ENCODE results near the gene LMX1B. TPM values are rescaled to one million over a fixed set of nuclear protein-coding genes. Genes with fewer than 3 reads are reported as not detected.

The LMX1B gene
- polyA plus RNA-seq, 2 donors: 0.01 to 0.02 TPM

DNA sequence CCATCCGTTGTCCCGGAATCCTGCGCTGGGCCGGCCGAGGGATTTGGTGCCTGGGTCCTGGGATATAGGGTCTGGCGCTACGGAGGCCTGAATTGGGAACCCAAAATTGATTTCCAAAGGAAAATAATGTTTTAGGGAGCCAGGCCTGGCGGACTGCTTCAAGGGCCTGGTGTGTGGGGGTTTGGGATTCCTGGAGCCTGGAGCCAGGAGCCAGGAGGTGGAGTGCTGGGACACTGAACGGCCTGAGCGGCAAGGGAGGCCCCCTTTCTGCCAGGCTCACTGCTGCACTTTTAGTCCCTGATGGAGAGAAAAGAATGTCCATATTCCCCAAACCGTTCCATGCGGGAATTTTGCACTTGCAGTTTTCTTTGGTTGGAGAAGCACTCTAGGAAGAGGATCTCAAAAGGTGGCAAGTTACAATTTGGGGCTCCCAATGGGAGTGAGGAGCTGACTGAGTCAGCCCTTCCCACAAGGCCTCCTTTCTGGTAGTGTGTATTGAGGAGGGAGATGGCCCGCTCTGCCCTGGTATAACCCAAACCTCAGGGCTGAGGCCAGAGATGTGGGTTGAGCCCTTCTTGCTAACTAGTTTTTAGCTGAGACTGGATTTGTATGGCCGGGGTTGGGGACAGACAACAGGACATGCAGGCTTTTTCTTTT is 2.2 kb downstream of the LMX1B start:
- H3K27me3 ChIP-seq (ENCODE audit: control insufficient read depth in 1 of 2, insufficient read depth in 2 of 2, low read length in 2 of 2): peaks cover 26 to 49% of the 10 kb centered on the region in 2 donors
- H3K9me3 ChIP-seq (ENCODE audit: control insufficient read depth in 2 of 2, insufficient read depth in 1 of 2, low read depth in 1 of 2, low read length in 1 of 2): peaks cover 0 to 4% of the 10 kb centered on the region in 2 donors
- H3K27ac ChIP-seq (ENCODE audit: low read depth in 2 of 2, low read length in 1 of 2): no peak overlapping the region
- no peaks in the 10 kb centered on the region for H3K36me3 ChIP-seq (ENCODE audit: control insufficient read depth in 2 of 2, insufficient read depth in 2 of 2, low read length in 1 of 2)
- peaks cover 20 to 22% of the 10 kb centered on the region in 2 donors for H3K4me1 ChIP-seq (ENCODE audit: control insufficient read depth in 2 of 2, insufficient read depth in 2 of 2, low read length in 1 of 2)
- no peak overlapping the region for H3K4me3 ChIP-seq (ENCODE audit: low read depth in 1 of 2, low read length in 2 of 2)
- 53 to 71% methylated on average over 14 of the region's 14 CpGs for WGBS, 2 donors

DNA sequence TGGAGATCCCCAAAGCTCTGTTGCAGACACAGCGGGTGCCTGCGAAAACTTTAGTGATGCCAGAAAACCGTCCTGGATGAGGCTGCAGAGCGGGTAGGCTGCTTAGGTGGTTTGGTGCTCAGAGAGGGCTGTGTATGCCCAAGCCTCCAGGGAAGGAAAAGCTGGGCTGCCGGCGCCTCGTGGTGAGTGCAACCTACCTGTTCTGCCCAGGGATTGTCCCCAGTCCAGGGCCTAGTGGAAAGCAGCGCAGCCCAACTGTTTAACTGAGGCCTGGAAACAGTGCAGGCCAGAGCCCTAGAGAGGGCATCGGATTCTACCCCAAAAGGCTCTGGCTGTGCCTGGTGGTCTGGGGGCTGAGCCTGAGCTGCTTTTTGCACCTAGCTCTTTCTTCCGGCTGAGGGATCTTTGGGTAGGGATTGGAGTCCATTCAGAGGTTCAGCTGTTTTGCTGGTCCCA is 2.8 kb downstream of the LMX1B start:
- Histone ChIP-seq H3K9me3 (ENCODE audit: control insufficient read depth in 2 of 2, insufficient read depth in 1 of 2, low read depth in 1 of 2, low read length in 1 of 2) (peaks cover 0 to 4% of the 10 kb centered on the region in 2 donors), H3K27me3 (ENCODE audit: control insufficient read depth in 1 of 2, insufficient read depth in 2 of 2, low read length in 2 of 2) (peaks cover 22 to 48% of the 10 kb centered on the region in 2 donors), H3K4me1 (ENCODE audit: control insufficient read depth in 2 of 2, insufficient read depth in 2 of 2, low read length in 1 of 2) (peaks cover 16 to 20% of the 10 kb centered on the region in 2 donors), H3K36me3 (ENCODE audit: control insufficient read depth in 2 of 2, insufficient read depth in 2 of 2, low read length in 1 of 2) (no peaks in the 10 kb centered on the region), H3K4me3 (ENCODE audit: low read depth in 1 of 2, low read length in 2 of 2) (no peak overlapping the region), H3K27ac (ENCODE audit: low read depth in 2 of 2, low read length in 1 of 2) (no peak overlapping the region)
- WGBS, 2 donors: 82% methylated on average over 10 of the region's 10 CpGs

DNA sequence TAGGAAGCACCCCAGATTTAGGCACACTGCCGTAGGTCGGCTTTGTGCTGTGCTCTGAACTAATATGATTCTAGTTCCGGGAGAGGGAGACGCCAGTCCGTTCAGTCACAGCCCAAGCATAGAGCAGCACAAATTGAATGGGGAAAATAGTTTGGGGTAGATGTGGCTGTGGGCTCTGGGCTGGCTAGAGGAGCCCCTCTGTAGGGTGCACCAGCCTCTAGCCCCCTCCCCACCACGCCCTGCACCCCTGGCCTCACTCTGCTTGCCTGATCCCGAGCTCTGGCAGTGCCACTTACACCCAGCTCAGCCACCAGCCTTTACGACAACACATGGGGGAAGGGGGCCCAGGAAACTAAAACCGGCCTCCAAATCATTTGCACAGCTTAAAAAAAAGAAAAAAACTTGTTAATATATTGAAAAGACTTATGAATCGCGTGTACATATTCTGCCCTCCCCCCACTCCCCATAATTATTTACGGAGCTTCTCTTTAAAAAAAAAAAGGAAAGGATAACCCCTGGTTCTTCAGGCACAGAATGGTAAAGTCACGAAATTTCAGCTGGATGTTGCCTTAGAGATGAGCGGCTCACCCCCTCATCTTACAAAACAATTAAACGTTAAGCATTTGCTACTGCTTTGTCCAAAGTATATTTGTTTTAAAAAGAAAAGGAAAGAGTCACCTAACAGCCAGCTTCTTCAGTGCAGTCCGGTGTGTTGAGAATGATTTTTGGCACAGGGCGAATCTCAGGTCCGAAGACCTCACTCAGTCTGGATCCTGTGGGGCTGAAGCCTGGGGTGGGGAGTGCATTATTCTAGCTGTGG is 3.5 kb downstream of the LMX1B start:
- Histone ChIP-seq H3K36me3 (ENCODE audit: control insufficient read depth in 2 of 2, insufficient read depth in 2 of 2, low read length in 1 of 2) (no peaks in the 10 kb centered on the region), H3K4me3 (ENCODE audit: low read depth in 1 of 2, low read length in 2 of 2) (no peak overlapping the region), H3K27me3 (ENCODE audit: control insufficient read depth in 1 of 2, insufficient read depth in 2 of 2, low read length in 2 of 2) (peaks cover 22 to 42% of the 10 kb centered on the region in 2 donors), H3K4me1 (ENCODE audit: control insufficient read depth in 2 of 2, insufficient read depth in 2 of 2, low read length in 1 of 2) (peaks cover 12 to 18% of the 10 kb centered on the region in 2 donors), H3K27ac (ENCODE audit: low read depth in 2 of 2, low read length in 1 of 2) (no peak overlapping the region), H3K9me3 (ENCODE audit: control insufficient read depth in 2 of 2, insufficient read depth in 1 of 2, low read depth in 1 of 2, low read length in 1 of 2) (peaks cover 0 to 4% of the 10 kb centered on the region in 2 donors)
- 63 to 64% methylated on average over 18 of the region's 18 CpGs for WGBS, 2 donors

DNA sequence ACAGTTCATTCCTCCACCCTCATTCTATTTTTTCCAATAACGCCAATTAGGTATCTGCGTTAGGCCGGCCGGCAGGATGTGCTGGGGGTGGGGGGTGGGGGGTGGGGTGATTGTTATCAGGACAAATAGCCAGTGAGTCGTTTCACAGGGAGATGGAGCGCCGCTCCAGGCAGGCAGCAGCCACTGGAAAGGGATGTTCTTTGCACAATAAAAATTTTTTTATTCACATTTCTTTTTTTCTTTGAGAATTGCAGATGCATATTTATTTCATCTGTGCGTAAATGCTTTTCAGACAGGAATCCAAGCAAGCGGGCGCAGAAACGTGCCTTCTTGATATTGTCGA is 4.1 kb downstream of the LMX1B start:
- WGBS, 2 donors: 47 to 50% methylated on average over 12 of the region's 12 CpGs
- peaks cover 0 to 4% of the 10 kb centered on the region in 2 donors for H3K9me3 ChIP-seq (ENCODE audit: control insufficient read depth in 2 of 2, insufficient read depth in 1 of 2, low read depth in 1 of 2, low read length in 1 of 2)
- H3K4me3 ChIP-seq (ENCODE audit: low read depth in 1 of 2, low read length in 2 of 2): no peak overlapping the region
- H3K36me3 ChIP-seq (ENCODE audit: control insufficient read depth in 2 of 2, insufficient read depth in 2 of 2, low read length in 1 of 2): no peaks in the 10 kb centered on the region
- H3K27ac ChIP-seq (ENCODE audit: low read depth in 2 of 2, low read length in 1 of 2): no peak overlapping the region
- peaks cover 24 to 41% of the 10 kb centered on the region in 2 donors for H3K27me3 ChIP-seq (ENCODE audit: control insufficient read depth in 1 of 2, insufficient read depth in 2 of 2, low read length in 2 of 2)
- peaks cover 11 to 14% of the 10 kb centered on the region in 2 donors for H3K4me1 ChIP-seq (ENCODE audit: control insufficient read depth in 2 of 2, insufficient read depth in 2 of 2, low read length in 1 of 2)

DNA sequence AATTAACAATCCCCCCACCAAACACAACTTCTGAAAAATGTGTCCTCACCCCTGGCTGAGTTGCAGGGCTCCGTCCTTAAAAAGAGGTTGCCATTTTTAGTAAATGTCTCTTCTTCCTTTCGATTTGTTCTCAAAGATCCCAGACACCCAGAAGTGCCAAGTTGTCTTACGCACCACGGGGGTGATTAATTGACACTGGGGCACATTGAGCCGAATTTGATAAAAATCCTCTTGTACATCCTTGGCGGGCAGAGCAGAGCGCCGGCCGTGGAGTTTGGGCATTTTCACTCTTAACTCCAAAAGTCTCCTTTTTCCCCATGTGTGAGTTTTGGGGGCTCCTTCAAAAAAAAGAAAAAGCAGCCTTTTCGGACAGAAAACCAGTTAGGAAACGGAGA is 4.5 kb downstream of the LMX1B start:
- Histone ChIP-seq H3K4me3 (ENCODE audit: low read depth in 1 of 2, low read length in 2 of 2) (no peak overlapping the region), H3K27ac (ENCODE audit: low read depth in 2 of 2, low read length in 1 of 2) (no peak overlapping the region), H3K36me3 (ENCODE audit: control insufficient read depth in 2 of 2, insufficient read depth in 2 of 2, low read length in 1 of 2) (no peaks in the 10 kb centered on the region), H3K4me1 (ENCODE audit: control insufficient read depth in 2 of 2, insufficient read depth in 2 of 2, low read length in 1 of 2) (peaks cover 11 to 14% of the 10 kb centered on the region in 2 donors), H3K9me3 (ENCODE audit: control insufficient read depth in 2 of 2, insufficient read depth in 1 of 2, low read depth in 1 of 2, low read length in 1 of 2) (peaks cover 0 to 4% of the 10 kb centered on the region in 2 donors), H3K27me3 (ENCODE audit: control insufficient read depth in 1 of 2, insufficient read depth in 2 of 2, low read length in 2 of 2) (peaks cover 27 to 37% of the 10 kb centered on the region in 2 donors)
- WGBS, 2 donors: 26 to 31% methylated on average over 11 of the region's 11 CpGs

DNA sequence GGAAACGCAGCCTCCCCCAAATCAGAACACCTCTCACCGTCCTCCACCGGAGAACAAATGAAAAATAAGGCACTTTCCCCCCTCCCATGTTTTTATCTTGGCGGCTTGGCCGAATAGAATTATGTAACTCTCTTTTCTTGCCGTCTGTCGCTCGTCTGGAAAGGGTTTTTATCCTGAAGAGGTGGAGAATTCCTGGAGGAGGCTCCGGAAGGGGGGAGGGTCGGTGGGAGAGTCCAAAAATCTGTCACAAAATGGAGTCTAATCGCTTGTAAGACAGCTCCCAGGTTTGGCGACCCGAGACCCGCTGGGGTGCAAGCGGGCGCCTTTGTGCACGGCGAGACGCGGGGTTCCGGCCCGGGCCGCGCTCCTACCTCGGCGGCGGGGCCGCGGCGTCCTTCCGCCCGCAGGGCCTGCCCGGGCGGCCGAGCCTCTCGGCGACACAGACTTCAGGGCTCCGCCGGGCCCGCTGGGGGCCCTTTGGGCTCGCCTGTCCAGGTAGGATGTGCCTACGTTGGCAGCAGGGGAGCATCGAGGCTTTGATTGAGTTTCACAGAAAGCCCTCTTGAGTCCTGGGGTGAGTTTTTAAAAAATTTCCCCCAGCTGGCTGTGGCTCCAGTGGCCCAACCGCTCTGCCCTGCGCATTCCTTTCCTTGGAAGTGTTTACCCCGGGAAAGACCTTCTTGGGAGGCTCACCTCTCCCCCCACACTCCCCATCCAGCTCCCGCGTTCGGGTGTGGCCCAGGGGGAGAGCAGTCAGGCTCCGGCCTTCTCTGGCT is 5.0 kb downstream of the LMX1B start:
- H3K27me3 ChIP-seq (ENCODE audit: control insufficient read depth in 1 of 2, insufficient read depth in 2 of 2, low read length in 2 of 2): peaks cover 30 to 36% of the 10 kb centered on the region in 2 donors
- peaks cover 11% of the 10 kb centered on the region in 2 donors for H3K4me1 ChIP-seq (ENCODE audit: control insufficient read depth in 2 of 2, insufficient read depth in 2 of 2, low read length in 1 of 2)
- H3K4me3 ChIP-seq (ENCODE audit: low read depth in 1 of 2, low read length in 2 of 2): no peak overlapping the region
- H3K27ac ChIP-seq (ENCODE audit: low read depth in 2 of 2, low read length in 1 of 2): no peak overlapping the region
- 18 to 19% methylated on average over 48 to 50 of the region's 50 CpGs for WGBS, 2 donors
- H3K36me3 ChIP-seq (ENCODE audit: control insufficient read depth in 2 of 2, insufficient read depth in 2 of 2, low read length in 1 of 2): no peaks in the 10 kb centered on the region
- H3K9me3 ChIP-seq (ENCODE audit: control insufficient read depth in 2 of 2, insufficient read depth in 1 of 2, low read depth in 1 of 2, low read length in 1 of 2): peaks cover 0 to 4% of the 10 kb centered on the region in 2 donors

DNA sequence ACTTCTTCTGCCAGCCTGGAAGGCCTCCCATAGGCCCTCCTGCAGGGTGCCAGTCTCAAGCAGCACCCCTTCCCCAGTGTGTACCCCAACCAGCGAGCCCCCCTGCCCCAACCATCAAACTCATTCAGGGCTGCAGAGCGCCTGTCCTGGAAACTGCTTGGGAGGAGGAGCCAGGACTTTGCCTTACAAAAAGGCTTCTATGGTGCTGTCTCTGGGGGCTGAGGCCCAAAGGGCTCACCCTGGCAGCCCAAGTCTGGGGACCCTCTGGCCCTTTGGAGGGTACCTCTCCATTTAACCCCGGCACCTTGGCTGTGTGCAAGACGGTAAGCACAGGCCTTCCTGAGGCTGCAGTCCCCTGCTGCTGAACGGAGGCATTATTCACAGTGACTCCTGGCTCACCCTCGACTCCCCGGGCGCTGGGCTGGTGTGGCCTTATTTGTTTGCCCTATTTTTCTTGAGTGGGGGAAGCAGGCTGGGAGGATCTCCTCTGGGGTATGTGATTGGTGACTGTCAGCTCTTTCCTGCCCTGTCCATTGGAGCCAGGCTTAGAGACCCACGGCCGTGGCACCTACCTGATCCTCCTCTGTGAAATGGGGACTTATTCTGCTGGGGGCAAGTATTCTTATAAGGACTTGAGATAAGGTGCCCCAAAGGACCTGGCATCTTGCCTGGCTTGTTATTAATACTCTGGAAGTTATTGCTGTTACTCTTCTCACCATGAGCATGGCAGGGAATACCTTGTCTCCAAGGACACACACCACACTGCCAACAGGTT is 5.8 kb downstream of the LMX1B start:
- H3K4me3 ChIP-seq (ENCODE audit: low read depth in 1 of 2, low read length in 2 of 2): no peak overlapping the region
- WGBS, 2 donors: 54 to 62% methylated on average over 10 of the region's 10 CpGs
- no peak overlapping the region for H3K27ac ChIP-seq (ENCODE audit: low read depth in 2 of 2, low read length in 1 of 2)

DNA sequence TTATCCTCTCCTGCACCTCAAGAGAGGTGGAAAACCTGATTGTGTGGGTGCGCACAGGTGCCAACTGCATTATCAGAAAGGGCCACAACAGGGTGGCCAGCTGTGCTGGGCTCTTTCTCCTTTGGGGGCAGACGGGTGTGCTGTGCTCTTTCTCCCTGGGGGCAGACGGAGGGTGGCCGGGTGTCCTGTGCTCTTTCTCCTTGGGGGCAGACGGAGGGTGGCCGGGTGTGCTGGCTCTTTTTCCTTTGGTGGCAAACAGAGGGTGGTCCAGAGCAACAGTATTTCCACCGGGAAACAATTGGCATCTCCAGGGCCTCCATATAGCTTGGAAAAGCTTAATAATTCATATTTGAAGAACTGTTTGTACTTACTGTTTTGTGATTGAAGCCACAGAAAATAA is 6.8 kb downstream of the LMX1B start:
- 62 to 65% methylated on average over 7 of the region's 7 CpGs for WGBS, 2 donors
- H3K27me3 ChIP-seq (ENCODE audit: control insufficient read depth in 1 of 2, insufficient read depth in 2 of 2, low read length in 2 of 2): peaks cover 30 to 40% of the 10 kb centered on the region in 2 donors

More for the DNA sequence above, 5.8 kb downstream of the LMX1B start:
- Histone ChIP-seq H3K9me3 (ENCODE audit: control insufficient read depth in 2 of 2, insufficient read depth in 1 of 2, low read depth in 1 of 2, low read length in 1 of 2) (peaks cover 0 to 4% of the 10 kb centered on the region in 2 donors), H3K4me1 (ENCODE audit: control insufficient read depth in 2 of 2, insufficient read depth in 2 of 2, low read length in 1 of 2) (peaks cover 8 to 9% of the 10 kb centered on the region in 2 donors), H3K36me3 (ENCODE audit: control insufficient read depth in 2 of 2, insufficient read depth in 2 of 2, low read length in 1 of 2) (no peaks in the 10 kb centered on the region), H3K27me3 (ENCODE audit: control insufficient read depth in 1 of 2, insufficient read depth in 2 of 2, low read length in 2 of 2) (peaks cover 30 to 38% of the 10 kb centered on the region in 2 donors)

More for the DNA sequence above, 6.8 kb downstream of the LMX1B start:
- H3K4me3 ChIP-seq (ENCODE audit: low read depth in 1 of 2, low read length in 2 of 2): no peak overlapping the region
- H3K9me3 ChIP-seq (ENCODE audit: control insufficient read depth in 2 of 2, insufficient read depth in 1 of 2, low read depth in 1 of 2, low read length in 1 of 2): no peaks in the 10 kb centered on the region
- no peak overlapping the region for H3K27ac ChIP-seq (ENCODE audit: low read depth in 2 of 2, low read length in 1 of 2)
- H3K4me1 ChIP-seq (ENCODE audit: control insufficient read depth in 2 of 2, insufficient read depth in 2 of 2, low read length in 1 of 2): peaks cover under 1% of the 10 kb centered on the region in 2 donors
- no peaks in the 10 kb centered on the region for H3K36me3 ChIP-seq (ENCODE audit: control insufficient read depth in 2 of 2, insufficient read depth in 2 of 2, low read length in 1 of 2)

All from esophagus (tissue), 2 donors.